ENCODE measurements around the gene SEPTIN10.

DNA sequence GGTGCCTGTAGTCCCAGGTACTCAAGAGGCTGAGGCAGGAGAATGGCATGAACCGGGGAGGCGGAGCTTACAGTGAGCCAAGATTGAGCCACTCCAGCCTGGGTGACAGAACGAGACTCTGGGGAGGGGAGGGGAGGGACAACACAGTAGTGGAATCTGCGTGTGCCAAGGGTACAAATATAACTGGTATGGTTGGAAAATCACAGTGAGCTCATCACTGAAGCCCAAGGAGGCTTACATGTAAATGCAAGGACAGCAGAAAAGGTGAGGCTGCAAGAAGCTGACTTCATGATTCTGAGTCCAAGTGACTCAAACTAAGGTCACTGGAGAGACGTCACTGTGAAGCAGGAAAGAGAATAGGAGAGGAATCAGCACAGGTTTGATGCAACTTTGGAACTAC is 9.2 kb downstream of the SEPTIN10 start:
- TF ChIP-seq, protein P1, sequence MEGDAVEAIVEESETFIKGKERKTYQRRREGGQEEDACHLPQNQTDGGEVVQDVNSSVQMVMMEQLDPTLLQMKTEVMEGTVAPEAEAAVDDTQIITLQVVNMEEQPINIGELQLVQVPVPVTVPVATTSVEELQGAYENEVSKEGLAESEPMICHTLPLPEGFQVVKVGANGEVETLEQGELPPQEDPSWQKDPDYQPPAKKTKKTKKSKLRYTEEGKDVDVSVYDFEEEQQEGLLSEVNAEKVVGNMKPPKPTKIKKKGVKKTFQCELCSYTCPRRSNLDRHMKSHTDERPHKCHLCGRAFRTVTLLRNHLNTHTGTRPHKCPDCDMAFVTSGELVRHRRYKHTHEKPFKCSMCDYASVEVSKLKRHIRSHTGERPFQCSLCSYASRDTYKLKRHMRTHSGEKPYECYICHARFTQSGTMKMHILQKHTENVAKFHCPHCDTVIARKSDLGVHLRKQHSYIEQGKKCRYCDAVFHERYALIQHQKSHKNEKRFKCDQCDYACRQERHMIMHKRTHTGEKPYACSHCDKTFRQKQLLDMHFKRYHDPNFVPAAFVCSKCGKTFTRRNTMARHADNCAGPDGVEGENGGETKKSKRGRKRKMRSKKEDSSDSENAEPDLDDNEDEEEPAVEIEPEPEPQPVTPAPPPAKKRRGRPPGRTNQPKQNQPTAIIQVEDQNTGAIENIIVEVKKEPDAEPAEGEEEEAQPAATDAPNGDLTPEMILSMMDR (conservative IDR thresholded peaks at IDR 0.05; ENCODE audit: low read length): no peak
- TF ChIP-seq EZH2phosphoT487 (IDR thresholded peaks at IDR 0.05; ENCODE audit: borderline replicate concordance): no peak

Data from Loucy (cell line).